ENCODE data around the gene ADAMTSL3. TPM values are rescaled to one million over a fixed set of nuclear protein-coding genes. Genes with fewer than 3 reads are reported as not detected.

Gene ADAMTSL3
- total RNA-seq, 1 experiment from 2014 or later = 1.8 TPM

DNA sequence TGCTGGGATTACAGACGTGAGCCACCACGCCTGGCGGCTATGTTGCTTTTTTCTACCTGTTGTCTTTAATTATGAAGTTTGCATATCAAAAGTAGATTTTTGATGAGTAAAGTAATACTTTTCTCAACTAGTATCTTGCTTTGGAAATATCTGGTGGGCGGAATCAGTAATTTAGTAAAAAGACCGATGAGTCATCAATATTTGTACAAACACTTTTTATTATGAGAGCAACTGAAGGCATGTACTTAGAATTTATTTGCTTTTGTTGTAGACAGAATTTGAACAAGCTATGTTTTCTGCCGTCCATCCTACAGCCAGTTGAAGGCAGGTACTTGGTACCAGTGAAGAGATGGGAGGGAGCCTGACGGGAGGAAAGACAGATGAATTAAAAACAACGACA lies 164.7 kb downstream of the ADAMTSL3 start:
- Mint-ChIP-seq H3K27ac (no peak overlapping the region), H3K4me3 (no peak overlapping the region), H3K36me3 (peaks cover 4% of the 10 kb centered on the region), H3K27me3 (ENCODE audit: low read depth) (no peaks in the 10 kb centered on the region; the same call in 1 of the 2 replicates), H3K4me1 (no peaks in the 10 kb centered on the region), H3K9me3 (peaks cover 5% of the 10 kb centered on the region)
- TF ChIP-seq, protein P1, sequence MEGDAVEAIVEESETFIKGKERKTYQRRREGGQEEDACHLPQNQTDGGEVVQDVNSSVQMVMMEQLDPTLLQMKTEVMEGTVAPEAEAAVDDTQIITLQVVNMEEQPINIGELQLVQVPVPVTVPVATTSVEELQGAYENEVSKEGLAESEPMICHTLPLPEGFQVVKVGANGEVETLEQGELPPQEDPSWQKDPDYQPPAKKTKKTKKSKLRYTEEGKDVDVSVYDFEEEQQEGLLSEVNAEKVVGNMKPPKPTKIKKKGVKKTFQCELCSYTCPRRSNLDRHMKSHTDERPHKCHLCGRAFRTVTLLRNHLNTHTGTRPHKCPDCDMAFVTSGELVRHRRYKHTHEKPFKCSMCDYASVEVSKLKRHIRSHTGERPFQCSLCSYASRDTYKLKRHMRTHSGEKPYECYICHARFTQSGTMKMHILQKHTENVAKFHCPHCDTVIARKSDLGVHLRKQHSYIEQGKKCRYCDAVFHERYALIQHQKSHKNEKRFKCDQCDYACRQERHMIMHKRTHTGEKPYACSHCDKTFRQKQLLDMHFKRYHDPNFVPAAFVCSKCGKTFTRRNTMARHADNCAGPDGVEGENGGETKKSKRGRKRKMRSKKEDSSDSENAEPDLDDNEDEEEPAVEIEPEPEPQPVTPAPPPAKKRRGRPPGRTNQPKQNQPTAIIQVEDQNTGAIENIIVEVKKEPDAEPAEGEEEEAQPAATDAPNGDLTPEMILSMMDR (IDR thresholded peaks at IDR 0.05) = no peak
- TF ChIP-seq TEAD4 (CRISPR knock-in tag; IDR thresholded peaks at IDR 0.05) = no peak
- TF ChIP-seq, protein P2, sequence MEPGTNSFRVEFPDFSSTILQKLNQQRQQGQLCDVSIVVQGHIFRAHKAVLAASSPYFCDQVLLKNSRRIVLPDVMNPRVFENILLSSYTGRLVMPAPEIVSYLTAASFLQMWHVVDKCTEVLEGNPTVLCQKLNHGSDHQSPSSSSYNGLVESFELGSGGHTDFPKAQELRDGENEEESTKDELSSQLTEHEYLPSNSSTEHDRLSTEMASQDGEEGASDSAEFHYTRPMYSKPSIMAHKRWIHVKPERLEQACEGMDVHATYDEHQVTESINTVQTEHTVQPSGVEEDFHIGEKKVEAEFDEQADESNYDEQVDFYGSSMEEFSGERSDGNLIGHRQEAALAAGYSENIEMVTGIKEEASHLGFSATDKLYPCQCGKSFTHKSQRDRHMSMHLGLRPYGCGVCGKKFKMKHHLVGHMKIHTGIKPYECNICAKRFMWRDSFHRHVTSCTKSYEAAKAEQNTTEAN (CRISPR knock-in tag; IDR thresholded peaks at IDR 0.05) = no peak
- TF ChIP-seq, protein P3, sequence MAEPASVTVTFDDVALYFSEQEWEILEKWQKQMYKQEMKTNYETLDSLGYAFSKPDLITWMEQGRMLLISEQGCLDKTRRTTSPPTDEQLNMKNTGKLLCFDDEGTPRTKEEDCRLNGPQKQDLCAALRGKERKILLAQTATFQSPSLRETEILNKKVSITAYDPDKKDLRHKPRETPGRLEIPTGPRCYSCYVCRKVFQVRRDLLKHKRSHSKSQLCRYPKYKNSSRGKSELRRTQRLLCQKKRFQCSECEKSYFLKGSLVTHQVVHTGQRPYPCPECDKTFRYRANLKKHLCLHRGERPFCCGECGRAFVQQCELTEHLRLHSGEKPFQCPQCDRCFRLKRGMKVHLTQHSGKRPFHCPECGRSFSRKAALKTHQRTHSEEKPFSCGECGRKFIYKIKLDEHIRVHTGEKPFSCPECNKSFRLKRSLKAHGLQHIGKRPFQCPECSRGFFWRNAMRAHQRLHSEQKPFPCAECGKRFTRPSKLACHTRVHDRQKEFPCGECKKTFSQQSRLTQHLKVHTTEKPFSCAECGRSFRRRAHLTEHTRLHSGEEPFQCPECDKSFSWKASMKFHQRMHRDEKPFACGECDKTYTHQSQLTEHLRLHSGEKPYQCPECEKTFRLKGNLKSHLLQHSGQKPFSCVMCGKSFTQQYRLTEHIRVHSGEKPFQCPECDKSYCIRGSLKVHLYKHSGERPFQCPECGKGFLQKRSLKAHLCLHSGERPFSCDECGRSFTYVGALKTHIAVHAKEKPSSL (CRISPR knock-in tag; conservative IDR thresholded peaks at IDR 0.05) = no peak
- TF ChIP-seq ETV6 (CRISPR knock-in tag; IDR thresholded peaks at IDR 0.05) = no peak
- no peak for TF ChIP-seq ZNF121 (CRISPR knock-in tag; IDR thresholded peaks at IDR 0.05)
- TF ChIP-seq, protein P4, sequence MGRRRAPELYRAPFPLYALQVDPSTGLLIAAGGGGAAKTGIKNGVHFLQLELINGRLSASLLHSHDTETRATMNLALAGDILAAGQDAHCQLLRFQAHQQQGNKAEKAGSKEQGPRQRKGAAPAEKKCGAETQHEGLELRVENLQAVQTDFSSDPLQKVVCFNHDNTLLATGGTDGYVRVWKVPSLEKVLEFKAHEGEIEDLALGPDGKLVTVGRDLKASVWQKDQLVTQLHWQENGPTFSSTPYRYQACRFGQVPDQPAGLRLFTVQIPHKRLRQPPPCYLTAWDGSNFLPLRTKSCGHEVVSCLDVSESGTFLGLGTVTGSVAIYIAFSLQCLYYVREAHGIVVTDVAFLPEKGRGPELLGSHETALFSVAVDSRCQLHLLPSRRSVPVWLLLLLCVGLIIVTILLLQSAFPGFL (CRISPR knock-in tag; IDR thresholded peaks at IDR 0.05; ENCODE audit: borderline replicate concordance) = no peak
- TF ChIP-seq, protein P5, sequence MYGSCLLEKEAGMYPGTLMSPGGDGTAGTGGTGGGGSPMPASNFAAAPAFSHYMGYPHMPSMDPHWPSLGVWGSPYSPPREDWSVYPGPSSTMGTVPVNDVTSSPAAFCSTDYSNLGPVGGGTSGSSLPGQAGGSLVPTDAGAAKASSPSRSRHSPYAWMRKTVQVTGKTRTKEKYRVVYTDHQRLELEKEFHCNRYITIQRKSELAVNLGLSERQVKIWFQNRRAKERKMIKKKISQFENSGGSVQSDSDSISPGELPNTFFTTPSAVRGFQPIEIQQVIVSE (CRISPR knock-in tag; IDR thresholded peaks at IDR 0.05; ENCODE audit: borderline replicate concordance) = no peak
- no peak for TF ChIP-seq TEAD1 (CRISPR knock-in tag; IDR thresholded peaks at IDR 0.05)
- TF ChIP-seq ZBTB21 (CRISPR knock-in tag; IDR thresholded peaks at IDR 0.05; ENCODE audit: borderline replicate concordance) = no peak
- TF ChIP-seq, protein P6, sequence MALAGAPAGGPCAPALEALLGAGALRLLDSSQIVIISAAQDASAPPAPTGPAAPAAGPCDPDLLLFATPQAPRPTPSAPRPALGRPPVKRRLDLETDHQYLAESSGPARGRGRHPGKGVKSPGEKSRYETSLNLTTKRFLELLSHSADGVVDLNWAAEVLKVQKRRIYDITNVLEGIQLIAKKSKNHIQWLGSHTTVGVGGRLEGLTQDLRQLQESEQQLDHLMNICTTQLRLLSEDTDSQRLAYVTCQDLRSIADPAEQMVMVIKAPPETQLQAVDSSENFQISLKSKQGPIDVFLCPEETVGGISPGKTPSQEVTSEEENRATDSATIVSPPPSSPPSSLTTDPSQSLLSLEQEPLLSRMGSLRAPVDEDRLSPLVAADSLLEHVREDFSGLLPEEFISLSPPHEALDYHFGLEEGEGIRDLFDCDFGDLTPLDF (CRISPR knock-in tag; IDR thresholded peaks at IDR 0.05) = no peak
- TF ChIP-seq, protein P7, sequence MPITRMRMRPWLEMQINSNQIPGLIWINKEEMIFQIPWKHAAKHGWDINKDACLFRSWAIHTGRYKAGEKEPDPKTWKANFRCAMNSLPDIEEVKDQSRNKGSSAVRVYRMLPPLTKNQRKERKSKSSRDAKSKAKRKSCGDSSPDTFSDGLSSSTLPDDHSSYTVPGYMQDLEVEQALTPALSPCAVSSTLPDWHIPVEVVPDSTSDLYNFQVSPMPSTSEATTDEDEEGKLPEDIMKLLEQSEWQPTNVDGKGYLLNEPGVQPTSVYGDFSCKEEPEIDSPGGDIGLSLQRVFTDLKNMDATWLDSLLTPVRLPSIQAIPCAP (CRISPR knock-in tag; IDR thresholded peaks at IDR 0.05) = no peak
- no peak for TF ChIP-seq EMX1 (CRISPR knock-in tag; IDR thresholded peaks at IDR 0.05)
- no peak for TF ChIP-seq MXD4 (CRISPR knock-in tag; IDR thresholded peaks at IDR 0.05; ENCODE audit: borderline replicate concordance)
- CTCF ChIA-PET = interaction anchor here (0.7 kb wide), 1 partner anchor 80 kb away, joined by 3 read pairs; no protein-coding TSS in a partner anchor
- DNase-seq (ENCODE audit: low spot score) = no peak
- POLR2A ChIA-PET = no interaction called here
- ATAC-seq = no peak

DNA sequence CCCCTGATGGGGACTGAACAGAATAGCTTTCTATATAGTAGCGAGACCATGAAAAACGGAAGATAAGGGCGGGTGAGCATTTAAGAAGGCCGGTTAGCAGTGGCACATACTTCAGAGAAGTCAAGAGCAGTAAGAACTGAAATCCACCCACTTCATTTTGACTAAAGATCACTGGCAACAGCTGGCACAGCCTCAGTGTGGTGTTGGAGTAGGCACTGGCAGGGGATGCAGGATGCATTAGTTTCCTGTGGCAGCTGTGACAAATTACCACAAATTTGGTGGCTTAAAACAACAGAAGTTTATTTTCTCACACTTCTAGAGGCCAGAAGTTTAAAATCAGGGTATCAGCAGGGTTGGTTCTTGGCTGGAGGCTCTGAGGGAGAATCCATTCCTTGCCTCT lies 176.5 kb downstream of the ADAMTSL3 start:
- CTCF ChIA-PET = no interaction called here
- peaks cover 5% of the 10 kb centered on the region for H3K4me1 Mint-ChIP-seq
- peaks cover 4% of the 10 kb centered on the region for H3K36me3 Mint-ChIP-seq
- peaks cover 3% of the 10 kb centered on the region; the same call in 1 of the 2 replicates for H3K27me3 Mint-ChIP-seq (ENCODE audit: low read depth)
- DNase-seq (ENCODE audit: low spot score) (no peak), ATAC-seq (no peak)
- POLR2A ChIA-PET = no interaction called here
- H3K4me3 Mint-ChIP-seq = no peak overlapping the region
- peaks cover 17% of the 10 kb centered on the region for H3K9me3 Mint-ChIP-seq
- no peak overlapping the region for H3K27ac Mint-ChIP-seq
- TF ChIP-seq KAT7 (CRISPR knock-in tag; IDR thresholded peaks at IDR 0.05; ENCODE audit: borderline replicate concordance) (no peak), NFYB (CRISPR knock-in tag; conservative IDR thresholded peaks at IDR 0.05; ENCODE audit: low read depth) (no peak), RORB (CRISPR knock-in tag; IDR thresholded peaks at IDR 0.05) (no peak), IRF2 (CRISPR knock-in tag; IDR thresholded peaks at IDR 0.05; ENCODE audit: borderline replicate concordance, low read depth) (no peak), ZNF396 (CRISPR knock-in tag; IDR thresholded peaks at IDR 0.05; ENCODE audit: borderline replicate concordance) (no peak), GRHL2 (CRISPR knock-in tag; IDR thresholded peaks at IDR 0.05; ENCODE audit: insufficient replicate concordance, severe bottlenecking) (no peak), ESRRA (CRISPR knock-in tag; IDR thresholded peaks at IDR 0.05; ENCODE audit: borderline replicate concordance) (no peak)
- TF ChIP-seq, protein P8, sequence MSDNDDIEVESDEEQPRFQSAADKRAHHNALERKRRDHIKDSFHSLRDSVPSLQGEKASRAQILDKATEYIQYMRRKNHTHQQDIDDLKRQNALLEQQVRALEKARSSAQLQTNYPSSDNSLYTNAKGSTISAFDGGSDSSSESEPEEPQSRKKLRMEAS (CRISPR knock-in tag; IDR thresholded peaks at IDR 0.05) = no peak
- TF ChIP-seq, protein P1 (IDR thresholded peaks at IDR 0.05) = no peak
